GM19397 (cell line): ENCODE data around the gene FRMD3.

ENCODE experiments used
- ATAC-seq: cut with Tn5 transposase; IDR thresholded peaks from one replicate; pipeline ENCODE4 v1.9.1; 2021; ENCODE audit warnings: mild to moderate bottlenecking, moderate library complexity; ENCODE audit not compliant: unreplicated experiment

The FRMD3 gene

DNA sequence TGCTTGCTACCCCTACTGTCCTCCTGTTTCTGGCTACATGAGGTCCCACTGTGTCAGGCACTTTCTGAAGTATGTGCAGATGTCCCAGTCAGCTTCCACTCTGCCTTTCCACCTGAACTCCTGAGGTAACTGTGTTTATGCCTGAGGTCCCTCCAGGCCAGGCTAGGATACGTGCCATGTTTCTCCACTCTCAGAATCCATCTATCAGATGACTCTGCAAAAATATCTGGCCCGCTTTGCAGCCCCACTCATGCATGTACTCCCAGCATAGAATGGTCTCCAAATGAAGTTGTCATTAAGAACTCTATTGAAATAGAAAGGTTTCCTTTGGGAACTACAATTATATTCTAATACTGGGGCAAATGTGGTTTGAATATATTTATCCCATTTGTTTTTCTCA lies 243.4 kb downstream of the FRMD3 start:
- ATAC-seq = no peak

GRCh38 chr9:83291196-83291595 lies 247.0 kb downstream of the FRMD3 start:
- no peak for ATAC-seq

DNA sequence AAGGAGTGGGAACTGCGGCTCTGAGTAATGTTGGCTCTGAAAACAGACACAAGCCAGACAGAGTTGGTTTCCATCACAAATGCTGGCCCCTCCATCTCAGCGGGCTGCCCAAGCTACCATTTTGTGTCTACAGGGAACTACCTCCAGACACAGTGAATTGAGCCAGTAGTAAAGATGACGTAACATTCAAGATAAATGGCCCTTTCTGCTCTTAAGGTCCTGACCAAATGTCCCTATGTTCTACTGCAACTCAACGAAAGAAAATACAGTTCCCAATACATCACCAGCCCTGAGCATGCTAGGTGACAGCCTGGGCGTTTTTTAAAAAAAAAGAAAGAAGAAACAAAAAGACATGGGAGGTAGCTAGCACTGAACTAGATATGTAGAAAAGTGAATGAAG lies 247.5 kb downstream of the FRMD3 start:
- ATAC-seq = no peak

GRCh38 chr9:83287021-83287420 lies 251.2 kb downstream of the FRMD3 start:
- no peak for ATAC-seq

GRCh38 chr9:83285445-83286225 lies 252.6 kb downstream of the FRMD3 start:
- no peak for ATAC-seq

DNA sequence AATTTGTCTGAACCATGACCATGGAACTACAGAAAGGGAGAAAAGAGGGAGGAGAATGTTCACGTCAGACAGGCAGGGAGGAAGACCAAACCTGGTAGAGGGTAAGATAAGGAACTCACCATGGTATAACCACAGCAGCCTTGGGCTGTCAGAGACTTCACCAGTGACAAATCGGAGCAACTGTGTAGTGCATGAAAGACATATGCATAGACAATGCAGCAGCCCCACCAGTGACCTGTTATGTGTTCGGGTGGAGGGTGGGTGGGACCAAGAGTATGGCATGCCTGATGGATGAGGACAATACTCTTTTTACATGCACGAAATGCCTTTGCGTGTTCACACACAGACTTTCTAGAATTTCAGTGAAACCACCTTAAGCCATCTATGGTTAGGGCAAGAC lies 253.5 kb downstream of the FRMD3 start:
- no peak for ATAC-seq

GRCh38 chr9:83283528-83283927 lies 254.7 kb downstream of the FRMD3 start:
- no peak for ATAC-seq

GRCh38 chr9:83281306-83282255 lies 256.6 kb downstream of the FRMD3 start:
- no peak for ATAC-seq

DNA sequence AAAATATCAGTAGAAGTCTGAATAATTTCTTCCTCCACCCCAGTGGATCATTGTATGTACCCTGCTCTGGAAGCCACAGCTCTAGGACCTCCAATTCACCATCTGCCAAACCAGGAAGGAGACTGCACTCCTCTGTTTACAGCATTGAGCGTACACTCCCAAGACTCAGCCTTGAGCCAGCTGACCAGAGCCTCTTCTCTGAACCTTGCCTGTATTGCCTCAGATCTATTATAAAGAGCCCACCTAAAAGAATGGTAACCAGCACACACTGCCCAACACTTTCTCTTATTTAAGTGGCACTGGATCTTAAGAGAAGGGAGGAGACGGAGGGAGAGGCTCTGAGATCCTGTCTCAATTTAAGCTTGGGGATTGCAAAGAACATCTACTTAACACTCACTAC lies 257.4 kb downstream of the FRMD3 start:
- ATAC-seq = no peak

GRCh38 chr9:83280268-83280667 lies 257.9 kb downstream of the FRMD3 start:
- no peak for ATAC-seq

- no peak for ATAC-seq
Observed at GRCh38 chr9:83274787-83275186, 263.4 kb downstream of the FRMD3 start.

DNA sequence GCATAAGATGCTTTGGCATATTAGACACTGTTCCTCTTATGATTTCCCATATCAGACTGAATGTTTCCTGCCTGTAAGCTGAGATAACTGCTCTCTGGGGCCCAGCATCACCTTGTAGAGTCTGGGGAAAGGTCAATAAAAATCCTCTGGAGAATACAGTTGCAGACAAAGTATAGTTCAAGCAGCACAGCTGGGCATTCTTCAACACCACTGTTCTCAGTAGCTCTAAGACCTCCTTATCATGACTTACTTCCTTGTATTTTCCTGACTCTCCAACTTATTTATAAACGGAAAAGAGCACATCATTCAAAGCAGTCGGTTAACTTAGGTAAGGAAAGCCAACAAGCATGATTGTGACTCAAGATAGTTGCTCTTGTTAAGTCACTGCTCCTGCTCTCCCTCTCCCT lies 266.5 kb downstream of the FRMD3 start:
- ATAC-seq = no peak

- no peak for ATAC-seq
Observed at GRCh38 chr9:83270116-83270515, 268.1 kb downstream of the FRMD3 start.

GRCh38 chr9:83267741-83268140 lies 270.5 kb downstream of the FRMD3 start:
- no peak for ATAC-seq

DNA sequence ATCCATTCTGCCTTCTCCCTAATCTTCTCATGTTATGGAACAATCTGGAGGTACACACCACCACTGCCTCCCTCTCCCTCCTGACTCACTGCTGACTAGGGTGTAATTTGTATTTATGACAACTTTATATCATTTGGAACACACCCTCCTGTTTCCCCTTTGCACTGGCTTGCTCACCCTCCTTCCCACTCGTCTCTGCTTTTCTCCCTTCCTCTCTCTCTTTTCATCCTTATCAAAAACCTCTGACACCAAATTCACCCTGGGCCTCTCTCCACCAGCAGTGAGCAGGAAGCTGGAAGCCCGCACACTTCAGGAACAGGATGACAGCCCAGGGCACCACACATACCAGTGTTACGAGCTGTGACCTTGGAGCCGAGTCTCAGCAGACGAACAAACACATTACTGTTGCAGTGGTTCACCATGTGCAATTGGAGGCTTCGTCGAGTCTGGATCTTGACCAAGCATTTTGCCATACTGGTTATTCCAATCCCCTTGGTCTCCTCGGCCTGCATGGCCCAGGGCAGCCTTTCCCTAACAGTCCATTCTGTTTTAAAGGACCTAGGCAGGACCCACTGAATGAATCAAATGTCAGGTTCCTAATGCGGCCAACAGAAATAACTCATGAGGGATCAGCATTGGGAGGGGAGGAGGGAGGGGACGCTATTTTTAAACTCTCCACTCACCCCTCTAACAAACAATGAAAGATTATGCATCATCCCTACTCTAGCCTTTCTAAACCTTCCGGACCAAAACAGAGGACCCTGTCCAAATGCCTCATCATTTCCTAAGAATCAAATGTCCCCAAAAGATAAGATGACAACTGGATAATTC lies 271.3 kb downstream of the FRMD3 start:
- no peak for ATAC-seq

- no peak for ATAC-seq
Observed at GRCh38 chr9:83266331-83266665, 271.9 kb downstream of the FRMD3 start.

- no peak for ATAC-seq
Observed at GRCh38 chr9:83264315-83264714, 273.9 kb downstream of the FRMD3 start.

DNA sequence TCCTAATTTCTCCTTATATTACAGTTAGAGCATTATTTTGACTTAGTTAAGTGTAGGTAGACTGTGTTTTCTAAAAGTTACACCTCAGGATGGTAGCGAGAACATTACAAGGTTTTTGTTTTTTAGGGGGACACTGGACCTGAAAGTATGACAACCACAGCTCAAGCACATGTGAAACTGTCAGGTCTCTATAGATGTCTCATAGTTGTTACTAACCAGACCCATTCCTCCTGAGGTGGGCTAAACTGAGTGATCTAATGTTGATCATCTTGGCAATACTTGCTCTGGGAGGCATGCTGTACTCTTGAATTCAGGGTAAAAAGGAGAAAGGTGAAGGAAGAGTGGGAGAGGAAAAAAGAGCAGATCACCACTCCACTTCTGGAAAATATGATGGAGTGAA lies 278.6 kb downstream of the FRMD3 start:
- ATAC-seq = no peak

GRCh38 chr9:83257937-83258891 lies 280.0 kb downstream of the FRMD3 start:
- no peak for ATAC-seq

DNA sequence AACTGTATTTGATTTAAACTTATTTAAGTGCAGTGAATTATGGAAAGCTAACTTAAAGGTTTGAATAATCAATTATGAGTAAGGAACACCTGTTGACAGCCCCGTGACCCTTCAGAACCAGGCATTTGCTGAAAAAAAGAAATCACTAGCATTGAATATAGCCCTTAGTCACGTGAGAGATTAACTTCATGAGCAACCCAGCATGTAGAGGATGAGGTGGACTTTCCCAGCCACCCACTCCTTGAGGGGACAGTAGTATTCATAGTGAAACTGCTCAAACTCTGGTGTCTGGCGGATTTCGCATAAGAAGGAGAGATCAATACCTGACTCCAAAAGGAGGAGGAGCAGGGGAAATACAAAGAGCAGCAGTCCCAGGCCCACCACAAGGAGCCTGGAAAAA lies 290.5 kb downstream of the FRMD3 start:
- peak; percentile 66 for ATAC-seq
